T-helper 2 cell treated with Interferon-gamma antibody and Interleukin-4, amounts not matched to agents 5 μg/mL and 100 μg/mL, for 36 hours (primary cell): ENCODE results near the gene TSR3.

ENCODE experiments used
- DNase-seq: peaks from one replicate; pipeline ENCODE4 v3.0.0; 2021; ENCODE audit warnings: low spot score
- H3K27ac Mint-ChIP-seq: one replicate; pipeline ENCODE4 v1.8.0; 2021; ENCODE audit warnings: mild to moderate bottlenecking, mixed read lengths
- H3K27me3 Mint-ChIP-seq: one replicate; pipeline ENCODE4 v1.8.0; 2021; ENCODE audit warnings: low read depth, mixed read lengths
- H3K36me3 Mint-ChIP-seq: one replicate; pipeline ENCODE4 v1.8.0; 2021; ENCODE audit warnings: low read depth, mixed read lengths
- H3K4me1 Mint-ChIP-seq: one replicate; pipeline ENCODE4 v1.8.0; 2021; ENCODE audit warnings: low read depth, mixed read lengths
- H3K4me3 Mint-ChIP-seq: one replicate; pipeline ENCODE4 v1.8.0; 2022; ENCODE audit warnings: mild to moderate bottlenecking, moderate library complexity, mixed read lengths
- H3K9me3 Mint-ChIP-seq: one replicate; pipeline ENCODE4 v1.8.0; 2021; ENCODE audit warnings: mixed read lengths

Gene TSR3

DNA sequence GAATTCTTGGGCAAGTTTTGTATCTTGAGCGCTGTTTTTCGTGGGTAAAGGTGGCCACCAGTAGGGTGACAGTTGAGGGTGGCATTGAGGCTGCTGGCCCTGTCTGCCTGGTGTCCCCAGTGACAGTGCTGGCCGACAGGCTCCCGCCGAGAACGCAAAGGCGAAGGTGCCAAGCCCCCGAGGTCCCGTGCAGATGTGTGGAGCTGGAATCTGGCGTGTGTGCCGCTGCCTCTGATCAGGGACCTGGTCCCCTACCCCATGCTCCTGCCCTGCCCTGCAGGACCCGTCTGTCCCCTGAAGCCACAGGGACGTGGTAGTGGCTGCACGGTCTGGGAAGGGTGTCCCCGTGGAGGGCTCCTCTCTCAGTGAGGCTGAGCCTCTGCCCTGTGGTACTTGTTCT lies 38.8 kb downstream of the TSR3 start:
- Mint-ChIP-seq H3K36me3 (peaks cover 40% of the 10 kb centered on the region), H3K27me3 (no peaks in the 10 kb centered on the region), H3K4me3 (peak overlapping the region; percentile 36), H3K4me1 (peaks cover 13% of the 10 kb centered on the region), H3K27ac (no peak overlapping the region), H3K9me3 (no peaks in the 10 kb centered on the region)
- DNase-seq, result no peak

DNA sequence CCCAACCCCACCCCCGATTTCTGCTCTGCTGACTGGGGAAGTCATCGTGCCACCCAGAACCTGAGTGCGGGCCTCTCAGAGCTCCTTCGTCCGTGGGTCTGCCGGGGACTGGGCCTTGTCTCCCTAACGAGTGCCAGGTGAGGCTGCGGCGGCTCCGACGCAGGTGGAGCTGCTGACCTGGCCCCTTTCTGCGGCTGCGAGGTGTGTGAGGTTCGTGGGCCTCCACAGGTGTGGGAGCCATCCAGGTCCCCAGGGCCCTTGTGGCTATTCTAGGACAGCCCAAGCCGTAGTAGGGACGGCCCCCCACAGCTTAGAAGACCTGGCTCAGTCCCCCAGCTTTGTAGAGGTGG lies 39.2 kb downstream of the TSR3 start:
- no peak overlapping the region for H3K27ac Mint-ChIP-seq
- H3K27me3 Mint-ChIP-seq, result no peaks in the 10 kb centered on the region
- no peak for DNase-seq
- no peaks in the 10 kb centered on the region for H3K9me3 Mint-ChIP-seq
- peaks cover 13% of the 10 kb centered on the region for H3K4me1 Mint-ChIP-seq
- H3K4me3 Mint-ChIP-seq, result peak overlapping the region; percentile 21
- peaks cover 35% of the 10 kb centered on the region for H3K36me3 Mint-ChIP-seq

- no peaks in the 10 kb centered on the region for H3K9me3 Mint-ChIP-seq
- H3K27me3 Mint-ChIP-seq, result no peaks in the 10 kb centered on the region
- H3K4me3 Mint-ChIP-seq, result peak overlapping the region; percentile 93
- H3K36me3 Mint-ChIP-seq, result peaks cover 31% of the 10 kb centered on the region
- no peak for DNase-seq
- no peak overlapping the region for H3K27ac Mint-ChIP-seq
- H3K4me1 Mint-ChIP-seq, result peaks cover 13% of the 10 kb centered on the region
These were observed 39.8 kb downstream of the TSR3 start for GRCh38 chr16:1311738-1312466.

- no peaks in the 10 kb centered on the region for H3K27me3 Mint-ChIP-seq
- peaks cover 13% of the 10 kb centered on the region for H3K4me1 Mint-ChIP-seq
- no peak for DNase-seq
- H3K4me3 Mint-ChIP-seq, result peak overlapping the region; percentile 93
- H3K9me3 Mint-ChIP-seq, result no peaks in the 10 kb centered on the region
- peaks cover 26% of the 10 kb centered on the region for H3K36me3 Mint-ChIP-seq
- H3K27ac Mint-ChIP-seq, result peak overlapping the region; percentile 87
These were observed 40.4 kb downstream of the TSR3 start for GRCh38 chr16:1311212-1311737.

GRCh38 chr16:1310832-1311200 lies 40.9 kb downstream of the TSR3 start:
- H3K36me3 Mint-ChIP-seq, result peaks cover 22% of the 10 kb centered on the region
- DNase-seq, result no peak
- peak overlapping the region; percentile 87 for H3K27ac Mint-ChIP-seq
- H3K4me3 Mint-ChIP-seq, result peak overlapping the region; percentile 93
- H3K9me3 Mint-ChIP-seq, result no peaks in the 10 kb centered on the region
- H3K27me3 Mint-ChIP-seq, result no peaks in the 10 kb centered on the region
- H3K4me1 Mint-ChIP-seq, result peaks cover 13% of the 10 kb centered on the region

DNA sequence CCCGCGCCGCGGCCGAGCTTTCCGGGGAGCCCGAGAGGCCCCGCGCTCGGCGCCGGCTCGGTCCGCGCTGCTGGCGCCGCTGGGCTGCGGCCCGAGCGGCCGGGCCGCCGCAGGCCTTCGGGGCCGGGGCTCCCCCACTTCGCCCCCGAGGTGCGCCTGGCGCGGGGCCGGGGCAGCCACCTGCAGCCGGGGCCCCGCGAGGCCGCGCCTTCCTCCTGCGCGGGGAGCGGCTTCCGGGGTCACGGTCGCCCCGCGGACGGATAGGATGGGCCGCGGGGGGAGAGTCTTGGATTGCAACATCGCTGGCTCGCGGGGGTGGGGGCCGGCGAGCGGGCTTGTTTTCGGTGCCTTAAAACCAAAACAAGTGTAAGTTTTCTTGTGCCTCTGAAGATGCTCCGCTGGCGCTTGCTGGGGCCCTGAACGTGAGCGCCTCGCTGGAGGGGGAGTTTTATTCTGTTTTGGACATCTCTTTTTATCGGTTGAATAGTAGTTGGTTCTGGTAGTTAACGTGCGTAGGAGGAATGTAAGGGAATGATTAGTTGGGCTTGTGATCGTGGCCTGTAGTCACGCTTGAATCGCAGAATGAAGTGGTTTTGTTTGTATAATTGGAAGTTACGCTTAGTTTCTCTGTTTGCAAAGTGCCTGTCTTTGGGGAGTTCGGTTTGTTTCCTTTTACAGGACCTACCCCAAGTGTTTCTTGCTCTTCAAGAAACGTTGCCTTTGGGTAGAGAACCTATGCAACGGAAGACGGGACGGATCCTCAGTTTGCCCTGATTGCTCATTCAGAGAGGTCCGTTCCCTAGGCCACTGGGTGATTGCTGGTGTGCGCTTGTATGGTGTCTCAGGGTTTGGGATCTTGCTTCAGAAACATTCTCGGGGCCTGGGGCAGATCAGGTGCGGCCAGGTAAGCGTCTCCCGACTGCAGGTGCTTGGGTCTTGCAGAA lies 41.5 kb downstream of the TSR3 start:
- H3K4me3 Mint-ChIP-seq, result peak overlapping the region; percentile 93
- H3K9me3 Mint-ChIP-seq, result no peaks in the 10 kb centered on the region
- H3K4me1 Mint-ChIP-seq, result peaks cover 13% of the 10 kb centered on the region
- peak; percentile 58 for DNase-seq
- H3K36me3 Mint-ChIP-seq, result peaks cover 18% of the 10 kb centered on the region
- peak overlapping the region; percentile 87 for H3K27ac Mint-ChIP-seq
- no peaks in the 10 kb centered on the region for H3K27me3 Mint-ChIP-seq

- peak; percentile 96 for DNase-seq
- H3K27ac Mint-ChIP-seq, result peak within 1 kb of the TSS; percentile 99
- peak within 1 kb of the TSS; percentile 93 for H3K4me3 Mint-ChIP-seq
- peaks cover 16% of the 10 kb centered on the region for H3K36me3 Mint-ChIP-seq
- peaks cover 14% of the 10 kb centered on the region for H3K4me1 Mint-ChIP-seq
- H3K9me3 Mint-ChIP-seq, result no peaks in the 10 kb centered on the region
- H3K27me3 Mint-ChIP-seq, result no peaks in the 10 kb centered on the region
These were observed 42.4 kb downstream of the TSR3 start, which contains the start of gene UBE2I for GRCh38 chr16:1308977-1309885. Gene UBE2I (plus strand): TSS chr16:1309636. CDS start chr16:1314031, 4,395 bp downstream.

DNA sequence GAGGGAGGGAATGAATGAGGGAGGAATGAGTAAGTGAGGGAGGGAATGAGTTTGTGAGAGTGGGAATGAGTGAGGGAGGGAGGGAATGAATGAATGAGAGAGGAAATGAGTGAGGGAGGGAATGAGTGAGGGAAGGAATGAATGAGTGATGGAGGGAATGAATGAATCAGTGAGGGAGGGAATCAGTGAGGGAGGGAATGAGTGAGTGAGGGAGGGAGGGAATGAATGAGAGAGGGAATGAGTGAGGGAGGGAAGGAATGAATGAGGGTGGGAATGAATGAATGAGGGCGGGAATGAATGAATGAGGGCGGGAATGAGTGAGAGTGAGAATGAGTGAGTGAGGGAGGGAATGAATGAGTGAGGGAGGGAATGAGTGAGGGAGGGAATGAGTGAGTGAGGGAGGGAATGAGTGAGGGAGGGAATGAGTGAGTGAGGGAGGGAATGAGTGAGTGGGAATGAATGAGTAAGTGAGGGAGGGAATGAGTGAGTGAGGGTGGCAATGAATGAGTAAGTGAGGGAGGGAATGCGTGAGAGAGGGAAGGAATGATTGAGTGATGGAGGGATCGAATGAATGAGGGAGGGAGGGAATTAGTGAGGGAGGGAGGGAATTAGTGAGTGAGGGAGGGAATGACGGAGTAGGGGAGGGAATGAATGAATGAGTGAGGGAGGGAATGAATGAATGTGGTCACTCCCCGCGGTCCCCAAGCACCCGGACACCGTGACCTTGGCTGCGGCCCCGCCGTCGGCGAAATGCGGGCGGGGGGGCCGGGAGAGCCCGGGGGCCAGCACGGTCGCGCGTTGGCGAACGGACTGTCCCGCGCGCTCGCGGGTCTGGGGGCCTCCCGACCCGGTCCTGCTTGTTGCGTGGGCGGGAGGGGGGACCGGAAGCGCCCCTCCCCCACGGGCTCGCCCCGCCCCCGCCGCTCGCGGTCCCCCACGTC lies 43.4 kb downstream of the TSR3 start:
- Mint-ChIP-seq H3K36me3 (peaks cover 14% of the 10 kb centered on the region), H3K9me3 (no peaks in the 10 kb centered on the region), H3K4me1 (peaks cover 18% of the 10 kb centered on the region), H3K4me3 (peak overlapping the region; percentile 88), H3K27ac (peak overlapping the region; percentile 99), H3K27me3 (no peaks in the 10 kb centered on the region)
- no peak for DNase-seq

DNA sequence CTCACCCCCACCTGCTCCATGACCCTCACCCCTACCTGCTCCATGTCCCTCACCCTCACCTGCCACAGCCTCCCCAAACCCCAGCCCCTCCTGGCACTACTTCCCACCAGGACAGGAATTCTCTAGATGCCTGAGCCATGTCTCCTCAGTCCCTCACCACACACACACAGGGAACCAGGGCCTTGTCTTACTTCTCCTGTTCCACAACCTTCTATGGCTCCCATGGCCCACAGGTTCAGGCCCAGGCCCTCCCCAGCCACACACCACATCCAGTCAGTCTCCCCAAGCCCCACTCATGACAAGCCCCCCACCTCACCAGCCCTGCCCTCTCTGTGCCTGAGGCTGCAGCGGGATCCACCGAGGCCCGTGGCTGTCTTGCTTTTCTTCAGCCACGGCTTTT lies 45.3 kb downstream of the TSR3 start:
- Mint-ChIP-seq H3K9me3 (no peaks in the 10 kb centered on the region), H3K4me3 (no peak overlapping the region), H3K4me1 (peaks cover 16% of the 10 kb centered on the region), H3K36me3 (peaks cover 12% of the 10 kb centered on the region), H3K27ac (peak overlapping the region; percentile 63), H3K27me3 (no peaks in the 10 kb centered on the region)
- DNase-seq, result no peak

- Mint-ChIP-seq H3K4me3 (no peak overlapping the region), H3K27me3 (no peaks in the 10 kb centered on the region), H3K36me3 (peaks cover 9% of the 10 kb centered on the region), H3K9me3 (no peaks in the 10 kb centered on the region), H3K27ac (no peak overlapping the region), H3K4me1 (peaks cover 12% of the 10 kb centered on the region)
- no peak for DNase-seq
These were observed 45.9 kb downstream of the TSR3 start for GRCh38 chr16:1305823-1306222.

- Mint-ChIP-seq H3K36me3 (no peaks in the 10 kb centered on the region), H3K4me3 (peak overlapping the region; percentile 11), H3K9me3 (no peaks in the 10 kb centered on the region), H3K4me1 (peaks cover 11% of the 10 kb centered on the region), H3K27me3 (no peaks in the 10 kb centered on the region), H3K27ac (no peak overlapping the region)
- no peak for DNase-seq
These were observed 50.1 kb downstream of the TSR3 start for GRCh38 chr16:1301562-1301961.

DNA sequence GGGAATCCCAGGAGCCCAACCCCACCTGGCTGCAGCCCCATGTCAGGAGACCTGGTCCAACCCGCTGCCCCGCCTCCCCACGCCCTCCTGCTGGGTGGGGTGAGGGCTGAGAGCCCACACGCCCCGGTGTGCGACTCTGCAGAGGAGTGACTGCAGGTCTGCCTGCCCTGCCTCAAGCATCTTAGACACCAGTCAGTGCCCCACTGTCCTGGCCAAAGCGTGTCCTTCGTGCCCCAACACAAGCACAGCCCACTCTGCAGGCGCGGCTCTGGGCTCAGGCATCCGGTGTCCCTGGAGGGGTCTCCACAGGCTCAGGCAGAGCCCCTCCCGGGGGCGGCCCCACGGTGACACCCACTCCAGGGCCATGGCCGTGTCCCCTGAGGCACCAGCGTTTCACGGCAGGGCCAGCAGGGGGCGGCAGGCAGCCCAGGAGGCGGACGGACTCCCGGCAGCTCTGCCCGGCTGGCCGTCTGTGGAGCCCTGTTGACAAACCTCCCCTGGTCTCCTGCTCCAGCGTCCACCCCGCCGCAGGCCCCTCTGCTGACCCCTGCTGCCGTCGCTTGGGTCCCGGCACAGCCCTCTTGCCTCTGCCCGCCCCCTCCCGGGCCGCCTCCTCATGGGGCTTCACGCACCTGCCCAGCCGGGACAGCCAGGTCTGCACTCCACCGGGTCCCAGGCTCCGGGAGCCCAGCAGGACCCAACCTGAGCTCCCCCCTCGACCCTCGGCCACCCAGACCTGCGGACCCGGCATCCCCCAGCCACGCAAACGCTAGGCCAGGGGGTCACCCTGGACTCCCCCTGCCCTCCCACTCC lies 50.8 kb downstream of the TSR3 start:
- Mint-ChIP-seq H3K27ac (no peak overlapping the region), H3K4me1 (peaks cover 11% of the 10 kb centered on the region), H3K4me3 (no peak overlapping the region), H3K27me3 (no peaks in the 10 kb centered on the region), H3K36me3 (no peaks in the 10 kb centered on the region), H3K9me3 (no peaks in the 10 kb centered on the region)
- DNase-seq, result peak; percentile 71
